HEK293 (cell line): ENCODE data around the gene SKOR2.

Experiments used
- SCRT2 ChIP-seq: fragments of 450-650 bp; formaldehyde crosslinking; IDR thresholded peaks from 2 replicates; pipeline ENCODE4 v1.5.1; 2016; ENCODE audit warnings: missing biosample characterization, missing genetic modification characterization
- ZNF157 ChIP-seq: fragments of 450-650 bp; formaldehyde crosslinking; IDR thresholded peaks from 2 replicates; pipeline ENCODE4 v1.5.1; 2016; ENCODE audit warnings: missing biosample characterization, missing genetic modification characterization
- ZNF184 ChIP-seq: fragments of 450-650 bp; IDR thresholded peaks from 2 replicates; pipeline ENCODE4 v1.5.1; 2018; ENCODE audit warnings: missing biosample characterization, mild to moderate bottlenecking, missing genetic modification characterization
- ZNF701 ChIP-seq: fragments of 450-650 bp; formaldehyde crosslinking; IDR thresholded peaks from 2 replicates; pipeline ENCODE4 v1.5.1; 2016; ENCODE audit warnings: missing biosample characterization, missing genetic modification characterization
- ZNF76 ChIP-seq: fragments of 450-650 bp; formaldehyde crosslinking; IDR thresholded peaks from 2 replicates; pipeline ENCODE4; 2016; ENCODE audit warnings: low read depth, missing biosample characterization, missing genetic modification characterization, borderline replicate concordance
- TF ChIP-seq, protein P1 (sequence below): fragments of 450-650 bp; formaldehyde crosslinking; IDR thresholded peaks from 2 replicates; pipeline ENCODE4 v1.5.1; 2016; ENCODE audit warnings: missing biosample characterization, missing genetic modification characterization
- TF ChIP-seq, protein P2 (sequence below): fragments of 450-650 bp; formaldehyde crosslinking; IDR thresholded peaks from 2 replicates; pipeline ENCODE4 v1.5.1; 2016; ENCODE audit warnings: missing biosample characterization, missing genetic modification characterization
- TF ChIP-seq, protein P3 (sequence below): fragments of 450-650 bp; formaldehyde crosslinking; conservative IDR thresholded peaks from 2 replicates; pipeline ENCODE4 v1.5.1; 2016; ENCODE audit warnings: low read depth, missing biosample characterization, missing genetic modification characterization
- TF ChIP-seq, protein P4 (sequence below): fragments of 450-650 bp; formaldehyde crosslinking; IDR thresholded peaks from 2 replicates; pipeline ENCODE4 v1.5.1; 2016; ENCODE audit warnings: missing biosample characterization, missing genetic modification characterization

DNA sequence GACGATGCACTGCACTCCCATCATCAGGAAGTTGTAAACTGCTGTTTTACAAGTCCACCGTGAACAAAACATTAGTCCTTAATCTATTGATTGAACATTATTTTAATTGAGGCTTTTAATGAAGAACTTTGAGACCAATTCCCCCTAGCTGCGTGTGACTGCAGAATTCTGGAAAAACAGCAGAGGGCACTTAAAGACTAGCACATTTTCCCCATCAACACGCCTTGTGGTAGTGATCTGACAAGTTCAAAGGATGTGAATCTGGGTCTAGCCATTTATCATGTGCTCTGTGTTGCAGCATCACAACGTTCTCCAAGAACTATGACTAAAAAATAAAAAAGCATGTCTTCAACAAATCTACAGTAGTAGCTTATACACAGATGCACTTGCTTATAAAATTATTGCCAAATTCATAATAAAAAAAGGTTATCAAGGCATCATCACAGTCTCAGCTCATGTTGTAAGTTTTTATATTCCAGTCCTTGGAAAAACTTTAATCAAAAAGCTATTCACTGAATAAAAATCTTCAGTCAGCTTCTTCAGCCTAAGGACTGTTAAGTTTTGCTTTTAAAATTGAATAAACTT, 35.8 kb downstream of the SKOR2 start:
- TF ChIP-seq ZNF184: no peak
- TF ChIP-seq, protein P1, sequence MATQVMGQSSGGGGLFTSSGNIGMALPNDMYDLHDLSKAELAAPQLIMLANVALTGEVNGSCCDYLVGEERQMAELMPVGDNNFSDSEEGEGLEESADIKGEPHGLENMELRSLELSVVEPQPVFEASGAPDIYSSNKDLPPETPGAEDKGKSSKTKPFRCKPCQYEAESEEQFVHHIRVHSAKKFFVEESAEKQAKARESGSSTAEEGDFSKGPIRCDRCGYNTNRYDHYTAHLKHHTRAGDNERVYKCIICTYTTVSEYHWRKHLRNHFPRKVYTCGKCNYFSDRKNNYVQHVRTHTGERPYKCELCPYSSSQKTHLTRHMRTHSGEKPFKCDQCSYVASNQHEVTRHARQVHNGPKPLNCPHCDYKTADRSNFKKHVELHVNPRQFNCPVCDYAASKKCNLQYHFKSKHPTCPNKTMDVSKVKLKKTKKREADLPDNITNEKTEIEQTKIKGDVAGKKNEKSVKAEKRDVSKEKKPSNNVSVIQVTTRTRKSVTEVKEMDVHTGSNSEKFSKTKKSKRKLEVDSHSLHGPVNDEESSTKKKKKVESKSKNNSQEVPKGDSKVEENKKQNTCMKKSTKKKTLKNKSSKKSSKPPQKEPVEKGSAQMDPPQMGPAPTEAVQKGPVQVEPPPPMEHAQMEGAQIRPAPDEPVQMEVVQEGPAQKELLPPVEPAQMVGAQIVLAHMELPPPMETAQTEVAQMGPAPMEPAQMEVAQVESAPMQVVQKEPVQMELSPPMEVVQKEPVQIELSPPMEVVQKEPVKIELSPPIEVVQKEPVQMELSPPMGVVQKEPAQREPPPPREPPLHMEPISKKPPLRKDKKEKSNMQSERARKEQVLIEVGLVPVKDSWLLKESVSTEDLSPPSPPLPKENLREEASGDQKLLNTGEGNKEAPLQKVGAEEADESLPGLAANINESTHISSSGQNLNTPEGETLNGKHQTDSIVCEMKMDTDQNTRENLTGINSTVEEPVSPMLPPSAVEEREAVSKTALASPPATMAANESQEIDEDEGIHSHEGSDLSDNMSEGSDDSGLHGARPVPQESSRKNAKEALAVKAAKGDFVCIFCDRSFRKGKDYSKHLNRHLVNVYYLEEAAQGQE (tag by site-specific recombination): no peak
- TF ChIP-seq, protein P2, sequence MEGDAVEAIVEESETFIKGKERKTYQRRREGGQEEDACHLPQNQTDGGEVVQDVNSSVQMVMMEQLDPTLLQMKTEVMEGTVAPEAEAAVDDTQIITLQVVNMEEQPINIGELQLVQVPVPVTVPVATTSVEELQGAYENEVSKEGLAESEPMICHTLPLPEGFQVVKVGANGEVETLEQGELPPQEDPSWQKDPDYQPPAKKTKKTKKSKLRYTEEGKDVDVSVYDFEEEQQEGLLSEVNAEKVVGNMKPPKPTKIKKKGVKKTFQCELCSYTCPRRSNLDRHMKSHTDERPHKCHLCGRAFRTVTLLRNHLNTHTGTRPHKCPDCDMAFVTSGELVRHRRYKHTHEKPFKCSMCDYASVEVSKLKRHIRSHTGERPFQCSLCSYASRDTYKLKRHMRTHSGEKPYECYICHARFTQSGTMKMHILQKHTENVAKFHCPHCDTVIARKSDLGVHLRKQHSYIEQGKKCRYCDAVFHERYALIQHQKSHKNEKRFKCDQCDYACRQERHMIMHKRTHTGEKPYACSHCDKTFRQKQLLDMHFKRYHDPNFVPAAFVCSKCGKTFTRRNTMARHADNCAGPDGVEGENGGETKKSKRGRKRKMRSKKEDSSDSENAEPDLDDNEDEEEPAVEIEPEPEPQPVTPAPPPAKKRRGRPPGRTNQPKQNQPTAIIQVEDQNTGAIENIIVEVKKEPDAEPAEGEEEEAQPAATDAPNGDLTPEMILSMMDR: peak; percentile 84
- no peak for TF ChIP-seq ZNF157 (tag by site-specific recombination)
- TF ChIP-seq, protein P3, sequence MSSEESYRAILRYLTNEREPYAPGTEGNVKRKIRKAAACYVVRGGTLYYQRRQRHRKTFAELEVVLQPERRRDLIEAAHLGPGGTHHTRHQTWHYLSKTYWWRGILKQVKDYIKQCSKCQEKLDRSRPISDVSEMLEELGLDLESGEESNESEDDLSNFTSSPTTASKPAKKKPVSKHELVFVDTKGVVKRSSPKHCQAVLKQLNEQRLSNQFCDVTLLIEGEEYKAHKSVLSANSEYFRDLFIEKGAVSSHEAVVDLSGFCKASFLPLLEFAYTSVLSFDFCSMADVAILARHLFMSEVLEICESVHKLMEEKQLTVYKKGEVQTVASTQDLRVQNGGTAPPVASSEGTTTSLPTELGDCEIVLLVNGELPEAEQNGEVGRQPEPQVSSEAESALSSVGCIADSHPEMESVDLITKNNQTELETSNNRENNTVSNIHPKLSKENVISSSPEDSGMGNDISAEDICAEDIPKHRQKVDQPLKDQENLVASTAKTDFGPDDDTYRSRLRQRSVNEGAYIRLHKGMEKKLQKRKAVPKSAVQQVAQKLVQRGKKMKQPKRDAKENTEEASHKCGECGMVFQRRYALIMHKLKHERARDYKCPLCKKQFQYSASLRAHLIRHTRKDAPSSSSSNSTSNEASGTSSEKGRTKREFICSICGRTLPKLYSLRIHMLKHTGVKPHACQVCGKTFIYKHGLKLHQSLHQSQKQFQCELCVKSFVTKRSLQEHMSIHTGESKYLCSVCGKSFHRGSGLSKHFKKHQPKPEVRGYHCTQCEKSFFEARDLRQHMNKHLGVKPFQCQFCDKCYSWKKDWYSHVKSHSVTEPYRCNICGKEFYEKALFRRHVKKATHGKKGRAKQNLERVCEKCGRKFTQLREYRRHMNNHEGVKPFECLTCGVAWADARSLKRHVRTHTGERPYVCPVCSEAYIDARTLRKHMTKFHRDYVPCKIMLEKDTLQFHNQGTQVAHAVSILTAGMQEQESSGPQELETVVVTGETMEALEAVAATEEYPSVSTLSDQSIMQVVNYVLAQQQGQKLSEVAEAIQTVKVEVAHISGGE (tag by site-specific recombination): no peak
- TF ChIP-seq, protein P4, sequence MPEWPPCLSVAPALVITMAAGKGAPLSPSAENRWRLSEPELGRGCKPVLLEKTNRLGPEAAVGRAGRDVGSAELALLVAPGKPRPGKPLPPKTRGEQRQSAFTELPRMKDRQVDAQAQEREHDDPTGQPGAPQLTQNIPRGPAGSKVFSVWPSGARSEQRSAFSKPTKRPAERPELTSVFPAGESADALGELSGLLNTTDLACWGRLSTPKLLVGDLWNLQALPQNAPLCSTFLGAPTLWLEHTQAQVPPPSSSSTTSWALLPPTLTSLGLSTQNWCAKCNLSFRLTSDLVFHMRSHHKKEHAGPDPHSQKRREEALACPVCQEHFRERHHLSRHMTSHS (tag by site-specific recombination): no peak
- TF ChIP-seq ZNF76 (tag by site-specific recombination): no peak
- TF ChIP-seq ZNF701: no peak
- no peak for TF ChIP-seq SCRT2 (tag by site-specific recombination)
